Central memory CD4-positive, alpha-beta T cell (primary cell): ENCODE data around the gene TRPT1.
A peak's percentile ranks its signal among the peaks of the same experiment; 100 is the strongest.

Experiments
- DNase-seq: peaks from one replicate; pipeline ENCODE4 v3.0.0; 2022
- total RNA-seq, 3 experiments: gene quantifications; one replicate each; lab custom pipeline; 2026; lab: John Stamatoyannopoulos, UW

TRPT1 gene
- total RNA-seq: 10.8 to 17.5 (median 11.6) reads per million in 3 experiments

- DNase-seq: peak; percentile 87
Observed at GRCh38 chr11:64225608-64226506, at the start of gene TRPT1, which contains the start of gene NUDT22. Gene TRPT1, minus strand, starts transcription at chr11:64226186. Its CDS starts 326 bp downstream, at chr11:64225860. Gene NUDT22, plus strand, starts transcription at chr11:64226274. Its CDS starts 379 bp downstream, at chr11:64226653.

DNA sequence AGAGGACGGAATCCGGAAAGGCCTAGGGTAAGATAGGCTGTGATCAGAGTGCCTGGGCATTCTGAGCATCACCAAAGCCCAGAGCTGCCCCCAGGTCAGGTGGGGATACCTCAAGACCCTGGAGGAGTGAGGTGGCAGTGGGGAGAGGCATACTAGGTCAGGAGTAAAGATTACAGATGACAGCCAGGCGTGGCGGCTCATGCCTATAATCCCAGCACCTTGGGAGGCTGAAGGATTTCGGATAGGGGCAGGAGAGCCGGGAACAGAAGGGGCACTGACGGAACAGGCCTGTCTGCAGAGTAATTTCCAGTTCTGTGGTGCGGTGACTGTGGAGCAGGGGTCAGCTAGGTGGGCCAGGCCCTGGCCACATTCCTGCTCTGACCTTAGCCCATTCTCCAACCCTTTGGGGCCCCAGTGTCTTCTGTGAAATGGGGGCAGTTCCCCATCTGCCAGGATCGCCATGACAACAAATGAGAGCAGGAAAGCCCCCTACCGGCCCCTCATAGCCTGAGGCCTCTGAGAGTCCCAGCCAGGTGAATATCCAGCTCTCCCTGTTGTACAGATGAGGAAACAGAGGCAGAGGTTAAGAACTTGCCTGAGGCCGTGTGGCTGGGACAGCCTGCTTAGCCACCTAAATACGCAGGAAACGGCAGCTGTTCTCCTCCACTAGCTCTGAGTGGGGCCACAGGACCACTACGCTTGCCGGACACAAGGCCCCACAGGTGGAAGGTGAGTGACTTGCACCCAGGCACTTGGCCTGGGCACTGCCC lies 49.2 kb upstream of the TRPT1 start:
- no peak for DNase-seq

DNA sequence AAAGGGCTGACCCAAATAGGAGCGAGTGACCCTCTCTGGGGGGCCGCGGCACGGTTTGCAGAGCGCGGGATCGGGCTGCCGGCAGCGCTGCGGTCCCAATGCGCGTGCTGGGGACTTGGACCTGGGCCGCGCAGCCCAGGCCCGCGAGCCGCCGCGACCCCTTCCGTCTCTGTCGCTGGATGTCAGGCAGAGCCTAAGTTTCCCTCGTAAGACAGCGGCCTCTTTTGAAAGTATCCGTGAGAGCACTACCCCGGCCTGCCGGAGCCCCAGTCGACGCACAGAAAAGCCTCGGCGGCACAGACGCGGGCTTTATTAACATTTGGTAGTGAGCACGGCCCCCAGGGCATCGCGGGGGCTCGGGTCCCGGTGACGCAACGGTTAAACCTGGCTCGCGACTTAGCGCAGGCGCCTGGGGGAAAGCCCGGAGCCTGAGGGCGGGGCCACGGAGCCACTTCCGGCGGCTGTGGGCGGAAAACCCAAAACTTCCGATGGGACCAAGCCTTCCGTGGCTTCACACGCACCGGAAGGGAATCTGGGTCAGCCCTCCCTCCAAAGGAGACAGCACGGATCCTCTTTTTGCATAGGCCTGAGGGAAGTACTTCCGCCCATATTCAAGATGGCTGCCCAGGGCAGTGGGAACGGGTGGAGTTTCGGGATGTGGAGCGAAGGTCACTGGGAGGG lies 43.7 kb upstream of the TRPT1 start:
- peak; percentile 98 for DNase-seq

DNA sequence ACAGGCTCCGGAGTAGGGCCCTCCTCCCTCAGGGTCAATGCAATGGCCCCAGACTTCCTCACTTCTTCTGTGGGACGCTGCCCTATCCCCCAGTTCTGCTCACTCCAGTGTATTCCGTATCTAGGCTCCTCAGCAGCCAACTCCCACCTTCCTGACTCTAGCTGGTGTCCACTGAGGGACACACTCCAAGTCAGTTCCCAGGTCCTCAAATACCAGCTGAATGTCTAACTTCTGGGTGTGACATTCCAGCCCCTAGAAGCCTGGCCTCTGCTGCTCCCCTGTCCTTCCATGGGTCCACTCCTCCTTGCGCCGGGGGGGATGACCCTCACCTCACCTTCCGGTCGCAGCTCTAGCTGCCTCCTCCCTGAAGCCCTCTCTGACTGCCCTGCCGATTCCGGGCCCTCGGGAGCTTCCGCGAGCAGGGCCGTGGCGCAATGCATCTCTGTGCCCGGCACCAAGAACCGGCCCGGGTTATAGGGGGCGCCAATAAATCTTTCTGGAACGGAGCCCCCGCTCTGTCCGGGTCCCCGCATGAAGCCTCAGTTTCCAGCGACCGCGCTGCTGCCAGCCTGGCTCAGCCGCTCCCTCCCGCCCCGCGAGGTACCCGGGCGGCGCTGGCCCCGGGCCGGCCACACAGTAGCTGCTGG lies 43.0 kb upstream of the TRPT1 start:
- no peak for DNase-seq

DNA sequence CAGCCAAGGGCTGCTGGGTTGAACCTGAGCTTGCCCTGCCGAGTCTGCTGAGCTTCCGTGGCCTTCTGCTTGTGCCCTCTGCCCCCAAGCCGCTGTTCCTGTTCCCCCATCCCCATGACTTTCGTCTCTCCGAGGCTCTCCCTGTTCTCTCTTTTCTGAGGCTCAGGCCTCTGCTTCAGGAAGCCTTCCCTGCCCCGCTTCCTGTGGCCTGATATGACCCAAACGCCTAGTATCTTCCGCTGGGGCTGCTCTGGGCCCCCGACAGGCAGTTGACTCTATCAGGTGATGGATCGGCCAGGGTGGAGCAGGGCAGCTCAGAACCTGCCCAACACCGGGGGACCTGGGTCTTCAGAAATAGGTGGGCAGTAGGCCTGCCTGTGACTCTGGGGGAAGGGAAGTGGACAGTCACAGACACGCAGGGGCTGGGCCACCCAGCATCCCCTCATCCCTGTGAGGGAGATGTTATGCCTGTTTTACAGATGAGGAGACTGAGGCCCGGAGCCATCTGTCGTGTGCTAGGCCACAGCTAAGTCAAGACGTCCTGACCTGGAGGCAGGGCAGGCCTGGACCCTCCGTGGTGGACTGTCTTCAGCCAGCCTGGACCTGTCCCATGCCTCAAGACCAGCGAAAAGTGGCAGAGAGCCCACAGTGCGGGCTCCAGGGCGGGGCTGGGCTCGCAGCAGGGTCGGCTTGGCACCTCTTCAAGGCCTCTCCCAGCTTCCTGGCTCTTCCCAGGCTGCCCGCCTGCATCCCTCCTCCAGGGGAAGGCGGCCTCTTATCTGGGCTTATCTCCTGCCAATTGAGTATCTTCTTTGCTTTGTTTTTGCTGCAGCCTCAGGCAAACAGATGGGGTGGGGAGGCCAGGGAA lies 42.3 kb upstream of the TRPT1 start:
- DNase-seq: no peak

DNA sequence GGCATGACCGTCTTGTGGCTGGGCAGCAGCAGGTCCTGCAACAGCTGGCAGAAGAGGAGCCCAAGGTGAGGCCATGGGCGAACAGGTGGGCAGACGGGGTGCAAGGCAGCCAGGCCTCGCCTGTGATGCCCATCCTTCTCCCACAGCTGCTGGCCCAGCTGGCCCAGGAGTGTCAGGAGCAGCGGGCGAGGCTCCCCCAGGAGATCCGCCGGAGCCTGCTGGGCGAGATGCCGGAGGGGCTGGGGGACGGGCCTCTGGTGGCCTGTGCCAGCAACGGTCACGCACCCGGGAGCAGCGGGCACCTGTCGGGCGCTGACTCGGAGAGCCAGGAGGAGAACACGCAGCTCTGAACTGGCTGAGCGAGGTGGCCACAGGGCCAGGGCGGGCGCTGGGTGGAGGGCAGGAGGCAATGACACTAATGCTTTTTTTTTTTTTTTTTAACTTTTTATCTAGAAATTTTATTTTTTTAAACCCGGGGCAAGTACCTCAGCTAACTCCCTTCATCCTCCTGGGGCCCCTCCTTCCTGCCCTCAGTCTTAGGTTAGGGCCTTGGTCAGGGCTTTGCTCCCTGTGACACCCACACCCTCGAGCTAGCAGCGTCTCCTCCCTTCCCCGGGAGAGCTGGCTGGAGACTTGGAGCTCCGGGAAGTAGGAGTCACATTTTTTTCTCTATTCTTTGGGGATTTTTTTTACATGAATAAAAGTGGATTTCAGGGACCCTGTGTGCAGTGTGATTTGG lies 41.4 kb upstream of the TRPT1 start:
- no peak for DNase-seq

DNA sequence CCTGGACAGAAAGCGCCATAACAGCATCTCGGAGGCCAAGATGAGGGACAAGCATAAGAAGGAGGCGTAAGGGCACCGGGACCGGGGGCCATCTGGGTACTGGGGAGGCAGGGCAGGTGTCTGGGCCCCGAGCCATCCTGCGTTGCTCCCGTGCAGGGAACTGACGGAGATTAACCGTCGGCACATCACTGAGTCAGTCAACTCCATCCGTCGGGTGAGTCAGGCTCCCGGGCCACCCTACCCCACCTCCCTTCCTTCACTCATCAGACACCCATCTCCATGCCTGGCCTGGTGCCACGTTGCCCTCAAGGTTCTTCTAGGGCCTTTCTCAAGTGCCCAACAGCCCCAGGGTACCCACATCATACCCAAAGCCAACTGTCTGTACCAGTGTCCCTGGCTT lies 40.4 kb upstream of the TRPT1 start:
- no peak for DNase-seq

DNA sequence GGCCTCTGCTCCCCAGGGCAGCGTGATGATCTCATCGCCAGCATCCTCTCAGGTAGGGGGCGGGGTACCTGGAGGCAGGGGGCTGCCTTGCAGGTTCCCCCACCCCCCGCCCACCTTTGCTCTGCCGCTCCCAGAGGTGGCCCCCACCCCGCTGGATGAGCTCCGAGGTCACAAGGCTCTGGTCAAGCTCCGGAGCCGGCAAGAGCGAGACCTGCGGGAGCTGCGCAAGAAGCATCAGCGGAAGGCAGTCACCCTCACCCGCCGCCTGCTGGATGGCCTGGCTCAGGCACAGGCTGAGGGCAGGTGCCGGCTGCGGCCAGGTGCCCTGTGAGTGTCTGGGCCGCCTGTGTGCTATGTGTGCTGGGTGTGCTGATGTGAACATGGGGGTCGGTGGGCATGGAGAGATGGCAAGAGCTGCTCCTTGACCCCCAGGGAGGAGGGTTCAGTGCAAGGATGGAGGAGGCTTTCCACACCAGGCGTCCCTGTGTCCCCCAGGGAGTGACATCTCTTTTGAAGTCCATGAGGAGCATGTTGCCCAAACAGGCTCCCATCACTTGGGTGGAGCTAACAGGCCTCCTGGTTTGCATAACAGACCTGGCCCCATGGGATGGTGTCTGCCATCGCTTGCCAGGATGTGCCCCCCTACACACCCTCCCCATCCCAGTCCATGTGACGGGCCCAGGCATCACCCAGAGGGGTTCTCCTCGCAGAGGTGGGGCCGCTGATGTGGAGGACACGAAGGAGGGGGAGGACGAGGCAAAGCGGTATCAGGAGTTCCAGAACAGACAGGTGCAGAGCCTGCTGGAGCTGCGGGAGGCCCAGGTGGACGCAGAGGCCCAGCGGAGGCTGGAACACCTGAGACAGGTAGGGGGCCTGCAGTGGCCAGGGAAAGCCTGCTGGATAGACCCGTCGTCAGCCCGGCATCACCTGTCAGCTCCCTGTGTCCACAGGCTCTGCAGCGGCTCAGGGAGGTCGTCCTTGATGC lies 39.5 kb upstream of the TRPT1 start:
- DNase-seq: no peak

DNA sequence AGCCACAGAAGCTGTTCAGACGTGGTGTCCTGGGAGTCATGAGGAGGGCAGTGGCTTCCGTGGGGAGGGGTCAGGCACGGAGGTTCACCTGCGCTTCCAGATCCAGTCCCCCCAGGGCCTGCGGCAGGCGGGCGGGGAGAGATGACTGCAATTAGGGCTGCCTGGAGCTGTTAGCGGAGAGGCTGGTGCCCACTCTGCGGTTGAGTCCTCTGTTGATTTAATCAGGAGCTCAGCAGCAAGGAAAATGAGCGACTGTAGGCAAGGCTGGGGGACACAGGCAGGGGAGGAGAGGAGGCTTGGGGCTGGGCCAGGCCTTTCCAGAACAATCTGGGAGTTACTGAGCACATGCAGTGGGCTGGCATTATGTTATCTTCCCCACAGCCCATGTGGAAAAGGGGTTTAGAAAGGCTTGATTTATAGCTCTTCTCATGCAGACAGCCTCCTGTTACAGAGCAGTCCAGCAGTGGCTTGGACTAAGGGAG lies 38.4 kb upstream of the TRPT1 start:
- no peak for DNase-seq

DNA sequence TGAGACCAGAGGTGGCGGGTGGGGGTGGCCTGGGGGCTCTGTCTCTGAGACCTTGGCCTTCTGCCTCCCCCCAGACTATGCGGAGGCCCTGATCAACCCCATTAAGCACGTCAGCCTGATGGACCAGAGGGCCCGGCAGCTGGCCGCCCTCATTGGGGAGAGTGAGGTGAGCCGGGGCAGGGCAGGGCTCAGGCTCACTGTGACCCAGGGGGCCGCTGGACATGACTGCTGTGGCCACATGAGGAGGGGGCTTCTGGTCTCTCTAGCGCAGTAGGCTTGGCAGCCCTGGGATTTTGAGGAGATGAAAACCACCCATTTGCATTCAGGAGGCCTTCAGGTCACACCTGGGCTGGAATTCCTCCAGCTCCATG lies 37.9 kb upstream of the TRPT1 start:
- DNase-seq: no peak

DNA sequence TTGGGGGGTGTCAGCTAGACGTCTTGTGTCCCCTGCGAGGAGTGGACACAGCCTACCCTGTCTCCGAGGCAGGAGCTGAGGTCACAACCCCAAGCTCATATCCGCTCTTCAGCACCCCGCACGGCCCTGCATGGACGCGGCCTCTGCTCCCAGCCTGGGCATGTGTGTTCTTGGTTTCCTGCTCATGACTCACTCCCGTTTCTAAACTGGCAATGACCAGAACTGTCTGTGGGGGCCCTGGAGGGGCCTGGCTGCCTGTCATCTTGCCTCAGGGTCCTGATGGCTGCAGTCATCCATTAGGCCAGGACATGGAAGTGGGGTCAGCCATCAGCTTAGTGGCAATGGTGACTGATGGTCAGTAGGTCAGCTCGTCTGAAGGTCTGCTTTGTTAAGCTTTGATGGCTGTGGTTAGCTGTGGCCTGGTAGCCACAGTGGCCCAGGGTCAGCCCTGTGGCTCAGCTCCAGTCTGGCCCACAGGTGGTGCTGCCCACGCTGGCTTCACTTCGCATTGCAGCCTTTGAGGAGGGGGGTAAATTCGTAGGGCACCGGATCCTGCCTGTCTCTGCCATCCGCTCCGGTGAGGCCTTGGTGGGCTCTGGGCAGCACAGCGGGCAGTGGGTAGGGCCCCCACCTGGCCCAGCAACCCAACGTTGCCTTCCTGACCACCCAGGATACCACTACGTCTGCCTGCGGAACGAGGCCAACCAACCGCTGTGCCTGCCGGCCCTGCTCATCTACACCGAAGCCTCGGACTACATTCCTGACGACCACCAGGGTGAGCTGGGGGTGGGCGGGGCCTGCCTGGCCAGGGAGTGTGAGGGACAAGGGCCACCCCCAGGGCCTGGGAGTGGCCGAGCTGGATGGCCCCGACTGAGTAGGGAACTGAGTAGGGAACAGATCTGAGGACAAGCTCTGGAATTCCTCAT lies 37.3 kb upstream of the TRPT1 start:
- DNase-seq: no peak

DNA sequence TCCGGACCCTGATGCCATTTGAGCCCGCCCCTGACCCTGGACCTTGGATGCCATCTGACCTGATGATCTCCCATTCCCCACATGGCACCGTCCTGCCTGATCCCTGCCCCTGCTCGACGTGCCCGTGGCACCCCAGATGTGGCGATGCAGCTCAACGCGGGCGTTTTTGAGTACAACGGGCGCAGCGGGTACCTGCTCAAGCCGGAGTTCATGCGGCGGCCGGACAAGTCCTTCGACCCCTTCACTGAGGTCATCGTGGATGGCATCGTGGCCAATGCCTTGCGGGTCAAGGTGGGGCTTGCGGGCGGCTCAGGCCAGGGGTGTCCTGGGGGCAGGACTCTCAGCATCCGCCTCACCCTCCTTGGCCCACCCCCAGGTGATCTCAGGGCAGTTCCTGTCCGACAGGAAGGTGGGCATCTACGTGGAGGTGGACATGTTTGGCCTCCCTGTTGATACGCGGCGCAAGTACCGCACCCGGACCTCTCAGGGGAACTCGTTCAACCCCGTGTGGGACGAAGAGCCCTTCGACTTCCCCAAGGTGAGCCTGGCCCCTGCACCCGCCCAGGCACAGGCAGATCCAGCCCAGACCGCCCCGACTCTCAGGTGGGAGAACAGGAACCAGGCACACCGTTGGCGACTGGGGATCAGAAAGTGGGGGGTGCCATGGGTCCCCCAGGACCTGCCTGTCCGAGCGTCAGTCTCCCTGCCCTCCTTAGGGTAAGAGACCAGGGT lies 36.5 kb upstream of the TRPT1 start:
- no peak for DNase-seq

DNA sequence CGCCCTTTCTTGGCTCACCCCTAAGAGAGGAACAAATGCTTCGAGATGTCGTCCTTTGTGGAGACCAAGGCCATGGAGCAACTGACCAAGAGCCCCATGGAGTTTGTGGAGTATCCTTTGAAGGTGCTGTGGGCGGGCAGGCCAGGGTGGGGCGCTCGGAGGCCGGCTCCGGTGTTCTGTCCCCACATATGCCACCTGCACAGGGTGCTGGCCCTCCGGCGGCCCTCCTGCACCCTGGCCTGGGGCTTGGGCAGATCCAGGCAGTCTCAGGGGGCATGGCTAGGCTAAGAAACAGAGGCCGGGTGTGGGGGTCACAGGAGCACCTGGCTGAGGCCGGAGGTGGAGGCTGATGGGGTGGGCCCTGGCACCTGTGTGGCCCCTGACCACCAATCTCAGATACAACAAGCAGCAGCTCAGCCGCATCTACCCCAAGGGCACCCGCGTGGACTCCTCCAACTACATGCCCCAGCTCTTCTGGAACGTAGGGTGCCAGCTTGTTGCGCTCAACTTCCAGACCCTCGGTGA lies 35.6 kb upstream of the TRPT1 start:
- DNase-seq: no peak

- DNase-seq: no peak
Observed at GRCh38 chr11:64260147-64260708, 34.2 kb upstream of the TRPT1 start.

- DNase-seq: no peak
Observed at GRCh38 chr11:64259533-64260067, 33.6 kb upstream of the TRPT1 start.

GRCh38 chr11:64258946-64259532 lies 33.1 kb upstream of the TRPT1 start:
- no peak for DNase-seq
